Glomerular endothelial cell (primary cell): ENCODE data around the gene GTF2H3. TPM values are rescaled to one million over a fixed set of nuclear protein-coding genes. Genes with fewer than 3 reads are reported as not detected.
"Not testable (repeated sequence)": the region's sequence is repeated elsewhere in the genome, so short reads cannot be mapped to it uniquely, and the experiment has no call there.

Source experiments
- DNase-seq: peaks from one replicate; pipeline ENCODE4 v3.0.0-alpha.2; 2011; ENCODE audit warnings: low read depth, low spot score; ENCODE audit errors: extremely low read depth
- total RNA-seq: library from RNA; depleted of rRNA; stranded (reverse); fragments of >200 nt; gene quantifications from 2 replicates; pipeline ENCODE4 v1.2.3, GENCODE V29; 2015

GTF2H3 gene
- total RNA-seq = 16.4 and 22.7 TPM in 2 replicates

GRCh38 chr12:123633379-123634141 lies at the start of gene GTF2H3, which contains the start of gene EIF2B1:
Gene GTF2H3 (plus strand): TSS chr12:123633829. CDS start chr12:123633860, 31 bp downstream.
Gene EIF2B1 (minus strand): TSS chr12:123633686. CDS start chr12:123633557, 129 bp downstream.
- peak; percentile 58 for DNase-seq

GRCh38 chr12:123591702-123592481 lies 41.7 kb upstream of the GTF2H3 start:
- no peak for DNase-seq

- DNase-seq = no peak
These were observed 37.9 kb upstream of the GTF2H3 start for GRCh38 chr12:123595729-123596128.

DNA sequence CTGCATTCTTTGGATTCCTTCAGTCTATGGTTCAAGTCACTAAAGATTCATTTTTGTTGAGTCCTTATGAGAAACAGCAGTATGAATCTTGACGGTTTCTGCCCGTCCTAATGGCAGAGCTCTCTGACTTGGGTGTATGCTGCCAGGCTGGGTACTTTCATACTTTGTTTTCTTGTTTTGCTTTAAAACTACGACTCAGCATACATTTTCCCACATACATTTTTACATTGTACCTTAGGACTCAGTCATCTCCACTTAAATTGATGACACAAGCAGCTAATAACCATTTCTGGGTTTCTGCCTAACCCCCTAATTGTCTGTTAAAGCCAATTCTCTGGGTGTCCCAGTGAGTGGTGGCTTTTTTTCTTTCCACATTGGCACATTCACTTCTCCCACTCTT lies 36.5 kb upstream of the GTF2H3 start:
- DNase-seq = no peak

DNA sequence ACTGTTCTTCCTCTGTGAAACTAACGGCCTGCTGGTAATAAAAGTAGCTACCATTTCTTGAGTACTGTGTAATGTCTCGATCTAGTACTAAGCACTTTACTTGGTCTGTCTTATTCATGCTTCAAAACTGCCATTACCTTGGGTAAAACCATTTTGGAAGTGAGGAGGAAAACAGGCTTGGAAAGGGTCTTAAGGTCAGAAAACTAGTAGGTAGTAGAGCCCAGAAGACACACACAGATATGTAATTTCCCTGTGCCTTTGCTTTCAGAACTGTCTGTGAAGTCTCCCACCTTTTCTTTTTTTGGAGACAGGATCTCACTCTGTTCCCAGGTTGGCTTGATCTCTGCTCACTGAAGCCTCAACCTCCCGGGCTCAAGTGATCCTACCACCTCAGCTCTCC lies 35.1 kb upstream of the GTF2H3 start:
- no peak for DNase-seq

- DNase-seq = no peak
These were observed 34.3 kb upstream of the GTF2H3 start for GRCh38 chr12:123599310-123599709.

GRCh38 chr12:123599721-123600120 lies 33.9 kb upstream of the GTF2H3 start:
- no peak for DNase-seq

DNA sequence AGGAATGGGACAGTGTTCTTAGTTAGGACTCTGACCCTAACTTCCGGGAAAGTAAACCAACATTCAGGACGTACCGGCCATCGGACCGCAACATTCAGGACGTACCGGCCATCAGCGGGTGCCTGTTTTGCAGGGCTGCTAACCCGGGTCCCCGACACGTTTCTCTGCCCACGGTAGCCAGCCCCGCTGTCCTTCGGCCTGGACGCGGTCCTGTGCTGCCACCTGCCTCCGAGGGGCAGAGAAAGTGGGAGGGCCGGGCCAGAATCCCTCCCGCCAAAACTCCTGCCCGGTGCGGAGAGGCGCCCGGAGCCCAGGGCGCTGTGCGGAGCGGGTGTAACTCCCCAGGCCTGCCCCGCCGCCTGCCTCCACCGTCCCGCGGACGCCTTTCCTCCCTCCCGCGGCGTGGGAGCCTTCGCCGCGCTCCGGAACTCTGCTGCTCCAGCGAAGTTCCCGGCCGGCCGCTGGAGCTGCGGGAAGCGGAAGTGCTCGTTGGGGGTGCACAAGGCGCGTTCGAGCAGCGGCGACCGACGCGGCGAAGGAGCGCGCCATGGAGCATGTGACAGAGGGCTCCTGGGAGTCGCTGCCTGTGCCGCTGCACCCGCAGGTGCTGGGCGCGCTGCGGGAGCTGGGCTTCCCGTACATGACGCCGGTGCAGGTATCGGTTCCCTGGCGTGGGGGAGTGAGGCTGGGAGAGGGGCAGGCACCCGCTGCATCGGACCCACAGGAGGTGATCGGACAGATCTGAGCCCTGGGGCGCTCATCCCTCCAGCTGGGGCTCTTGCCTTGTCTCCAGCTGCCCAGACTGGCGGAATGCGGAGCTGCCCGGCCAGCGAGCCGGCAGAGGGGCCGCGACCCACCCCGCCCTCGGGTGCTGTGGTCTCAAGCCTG lies 31.8 kb upstream of the GTF2H3 start, which contains the start of gene DDX55:
DDX55 (plus strand) TSS at position 498 of the 888 bp plus-strand sequence; CDS start at position 548, 50 bp downstream.
- DNase-seq = no peak

- DNase-seq = no peak
These were observed 30.9 kb upstream of the GTF2H3 start for GRCh38 chr12:123602651-123603195.

DNA sequence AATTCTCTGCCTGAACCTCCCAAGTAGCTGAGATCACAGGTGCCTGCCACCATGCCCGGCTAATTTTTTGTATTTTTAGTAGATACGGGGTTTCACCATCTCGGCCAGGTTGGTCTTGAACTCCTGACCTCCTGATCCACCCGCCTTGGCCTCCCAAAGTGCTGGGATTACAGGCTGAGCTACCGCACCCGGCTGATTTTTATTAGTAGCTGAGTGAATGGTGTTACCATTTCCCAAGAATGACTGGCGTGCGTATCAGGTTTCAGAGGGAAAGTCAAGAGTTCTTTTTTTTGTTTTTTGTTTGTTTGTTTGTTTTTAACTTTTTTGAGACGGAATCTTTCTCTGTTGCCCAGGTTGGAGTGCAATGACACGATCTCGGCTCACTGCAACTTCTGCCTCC lies 30.1 kb upstream of the GTF2H3 start:
- DNase-seq = not testable (repeated sequence)

DNA sequence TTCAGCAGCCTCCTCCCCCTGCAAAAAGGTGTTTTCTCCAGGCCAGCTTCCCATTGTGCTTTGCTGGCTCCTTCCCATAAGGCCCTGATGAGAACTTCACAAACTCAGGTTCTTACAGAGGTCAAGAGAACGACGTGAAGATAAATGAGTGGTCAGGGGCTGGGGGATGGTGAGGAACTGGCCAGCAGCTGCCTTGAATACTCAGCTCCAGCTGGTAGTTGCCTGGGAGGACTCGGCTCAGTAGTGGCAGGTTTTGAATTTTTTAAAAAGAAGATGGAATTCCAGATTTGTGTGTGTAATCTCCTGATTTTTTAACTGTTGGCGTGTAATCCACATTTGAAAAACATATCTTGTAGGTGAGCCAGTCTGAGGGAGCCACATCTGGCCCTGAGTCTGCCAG lies 25.9 kb upstream of the GTF2H3 start:
- no peak for DNase-seq

DNA sequence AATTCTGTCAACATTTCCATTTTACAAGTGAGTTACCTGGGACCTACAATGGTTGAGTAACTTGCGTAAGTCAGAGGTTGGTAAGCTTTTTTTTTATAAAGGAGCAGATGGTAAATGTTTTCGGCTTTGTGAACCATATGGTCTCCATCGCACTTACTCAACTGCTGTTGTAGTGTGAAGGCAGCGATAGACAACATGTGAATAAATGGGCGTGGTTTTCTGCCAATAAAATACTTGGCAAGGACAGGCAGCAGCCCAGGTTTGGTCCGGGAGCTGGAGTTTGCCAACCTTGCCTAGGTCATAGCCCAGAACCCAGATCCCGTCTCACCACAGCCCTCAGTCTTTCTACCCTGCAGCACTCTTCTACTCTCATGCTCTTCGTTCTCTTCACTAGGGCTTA lies 25.4 kb upstream of the GTF2H3 start:
- DNase-seq = no peak

- DNase-seq = no peak
These were observed 19.5 kb upstream of the GTF2H3 start for GRCh38 chr12:123614110-123614509.

DNA sequence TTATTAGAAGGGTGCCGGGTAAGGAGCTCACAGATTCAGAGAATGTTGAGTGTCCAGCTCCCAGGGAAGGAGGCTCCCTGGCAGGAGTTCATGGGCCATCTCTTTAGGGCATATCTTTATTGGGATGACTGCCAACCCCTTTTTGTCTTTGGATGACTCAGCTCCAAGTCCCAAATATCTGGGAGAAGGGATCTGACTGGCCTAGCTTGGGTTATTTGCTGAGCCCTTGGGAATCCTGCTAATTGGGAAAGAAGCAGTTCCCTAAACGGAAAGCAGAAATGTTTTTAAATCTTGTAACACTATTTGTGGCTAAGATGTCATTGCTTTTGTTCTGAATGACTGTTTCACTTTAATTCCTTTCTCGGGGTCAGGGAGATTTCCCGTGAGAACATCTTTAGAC lies 19.1 kb upstream of the GTF2H3 start:
- DNase-seq = no peak

DNA sequence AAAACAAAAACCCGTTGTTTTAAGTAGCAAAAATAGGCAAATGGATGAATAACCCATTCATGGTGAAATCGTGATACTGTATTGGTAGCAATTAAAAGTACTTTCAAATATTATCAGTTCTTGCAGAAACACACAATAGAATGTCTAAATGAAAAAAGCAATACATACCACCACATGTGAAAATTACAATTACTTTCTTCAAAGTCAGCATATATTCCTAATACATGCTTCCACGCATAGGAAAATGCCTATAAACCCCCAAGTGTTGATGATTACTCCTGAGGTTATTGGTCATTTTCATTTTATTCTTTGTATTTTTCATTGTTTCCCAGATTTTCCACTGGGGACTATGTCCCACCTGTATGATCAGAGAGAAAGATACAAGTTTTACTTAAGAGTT lies 16.5 kb upstream of the GTF2H3 start:
- DNase-seq = no peak

- no peak for DNase-seq
These were observed 16.0 kb upstream of the GTF2H3 start for GRCh38 chr12:123617580-123617979.

DNA sequence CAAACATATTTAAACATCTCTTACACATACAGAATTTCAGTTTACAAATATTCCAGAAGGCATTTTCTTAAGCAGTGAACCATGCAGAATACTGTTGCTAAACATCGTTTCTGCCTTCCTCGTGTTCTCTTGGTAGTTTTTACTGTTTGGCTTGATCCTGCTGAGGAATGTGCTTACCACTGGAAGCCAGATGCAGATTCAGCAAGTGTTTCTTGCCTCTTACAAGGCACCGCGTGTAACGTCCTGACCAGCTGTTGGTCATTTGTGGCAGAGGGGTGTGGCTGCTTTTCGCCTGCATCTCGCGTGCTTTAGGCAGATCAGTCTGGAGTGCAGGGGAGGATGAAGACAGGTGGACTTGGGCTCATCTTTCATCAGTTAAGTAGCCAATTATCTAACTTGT lies 12.5 kb upstream of the GTF2H3 start:
- DNase-seq = no peak

GRCh38 chr12:123621619-123622530 lies 11.8 kb upstream of the GTF2H3 start:
- DNase-seq = no peak

- no peak for DNase-seq
These were observed 523 bp downstream of the GTF2H3 start for GRCh38 chr12:123634142-123634561.
